GM19468 (cell line): ENCODE results near the gene TMEM38A.

Experiments
- ATAC-seq: cut with Tn5 transposase; IDR thresholded peaks from one replicate; pipeline ENCODE4 v1.9.1; 2021; ENCODE audit warnings: mild to moderate bottlenecking, moderate library complexity, moderate number of reproducible peaks; ENCODE audit not compliant: unreplicated experiment; ENCODE audit errors: extremely low read depth

The TMEM38A gene

GRCh38 chr19:16739546-16739945 lies 78.6 kb downstream of the TMEM38A start:
- no peak for ATAC-seq
